OCI-LY1 (cell line): Measurements from ENCODE around the gene TTC24.

Experiments
- CTCF ChIP-seq: fragments of 200-600 bp; sonication (generic), shearing (Covaris generic); IDR thresholded peaks from 2 replicates; pipeline ENCODE4 v1.5.1; 2017; ENCODE audit warnings: mild to moderate bottlenecking, antibody characterized with exemption, low read length, moderate library complexity, mixed read lengths
- EZH2 ChIP-seq: fragments of 200-600 bp; sonication (generic), shearing (Covaris generic); IDR thresholded peaks from 2 replicates; pipeline ENCODE4 v1.8.0; 2017; ENCODE audit warnings: borderline replicate concordance, mixed run types, mild to moderate bottlenecking, antibody characterized with exemption, low read length, moderate library complexity, mixed read lengths

GRCh38 chr1:156559086-156559796 lies 20.3 kb upstream of the TTC24 start:
- no peak for TF ChIP-seq EZH2
- TF ChIP-seq CTCF: no peak
